ENCODE measurements around the gene WDR38.

Gene WDR38

GRCh38 chr9:124880501-124880900 is 27.2 kb downstream of the WDR38 start:
- Histone ChIP-seq H3K27me3 (ENCODE audit: insufficient read depth, low read length, poor library complexity, severe bottlenecking) (no peaks in the 10 kb centered on the region), H2AFZ (ENCODE audit: low read length) (no peak overlapping the region), H3K9me2 (replicated peaks; ENCODE audit: low read depth, low read length) (no peaks in the 10 kb centered on the region), H3K9ac (ENCODE audit: low read depth, low read length, poor library complexity, severe bottlenecking) (no peak overlapping the region), H3K4me1 (ENCODE audit: insufficient read depth, low read length, poor library complexity, severe bottlenecking) (no peaks in the 10 kb centered on the region), H3K4me2 (ENCODE audit: low read depth, low read length, poor library complexity, severe bottlenecking) (no peak overlapping the region), H4K20me1 (ENCODE audit: insufficient read depth, low read length, poor library complexity, severe bottlenecking) (peaks cover 11% of the 10 kb centered on the region), H3K79me2 (ENCODE audit: insufficient read depth, low read length) (peaks cover 4% of the 10 kb centered on the region; the same call in 1 of the 2 replicates), H3K4me3 (ENCODE audit: low read length, poor library complexity, severe bottlenecking) (no peak overlapping the region), H3K36me3 (ENCODE audit: insufficient read depth, low read length) (peaks cover 65% of the 10 kb centered on the region; the same call in 1 of the 2 replicates), H3F3A (ENCODE audit: low read depth) (peaks cover 2% of the 10 kb centered on the region; the same call in 1 of the 2 replicates), H3K9me3 (ENCODE audit: insufficient read depth, low read depth, low read length) (no peaks in the 10 kb centered on the region)
- TF ChIP-seq CTCF (conservative IDR thresholded peaks at IDR 0.05; ENCODE audit: low read length) (no peak), EZH2phosphoT487 (IDR thresholded peaks at IDR 0.05; ENCODE audit: borderline replicate concordance) (no peak)

- Histone ChIP-seq H3K9me3 (ENCODE audit: insufficient read depth, low read depth, low read length) (no peaks in the 10 kb centered on the region), H3K4me3 (ENCODE audit: low read length, poor library complexity, severe bottlenecking) (no peak overlapping the region), H3K79me2 (ENCODE audit: insufficient read depth, low read length) (no peaks in the 10 kb centered on the region), H4K20me1 (ENCODE audit: insufficient read depth, low read length, poor library complexity, severe bottlenecking) (peaks cover 4% of the 10 kb centered on the region), H3K4me2 (ENCODE audit: low read depth, low read length, poor library complexity, severe bottlenecking) (no peak overlapping the region), H3K4me1 (ENCODE audit: insufficient read depth, low read length, poor library complexity, severe bottlenecking) (no peaks in the 10 kb centered on the region), H3K36me3 (ENCODE audit: insufficient read depth, low read length) (peaks cover 66% of the 10 kb centered on the region; the same call in 1 of the 2 replicates), H2AFZ (ENCODE audit: low read length) (no peak overlapping the region), H3K9ac (ENCODE audit: low read depth, low read length, poor library complexity, severe bottlenecking) (no peak overlapping the region), H3K9me2 (replicated peaks; ENCODE audit: low read depth, low read length) (no peaks in the 10 kb centered on the region), H3F3A (ENCODE audit: low read depth) (peaks cover 2% of the 10 kb centered on the region; the same call in 1 of the 2 replicates), H3K27me3 (ENCODE audit: insufficient read depth, low read length, poor library complexity, severe bottlenecking) (no peaks in the 10 kb centered on the region)
- TF ChIP-seq CTCF (conservative IDR thresholded peaks at IDR 0.05; ENCODE audit: low read length): no peak
- TF ChIP-seq EZH2phosphoT487 (IDR thresholded peaks at IDR 0.05; ENCODE audit: borderline replicate concordance): no peak
Observed at GRCh38 chr9:124881138-124881743, 28.0 kb downstream of the WDR38 start.

GRCh38 chr9:124882231-124882630 is 29.0 kb downstream of the WDR38 start:
- Histone ChIP-seq H3K9me3 (ENCODE audit: insufficient read depth, low read depth, low read length) (no peaks in the 10 kb centered on the region), H3K4me2 (ENCODE audit: low read depth, low read length, poor library complexity, severe bottlenecking) (no peak overlapping the region), H3F3A (ENCODE audit: low read depth) (peaks cover 2% of the 10 kb centered on the region; the same call in 1 of the 2 replicates), H3K4me1 (ENCODE audit: insufficient read depth, low read length, poor library complexity, severe bottlenecking) (no peaks in the 10 kb centered on the region), H2AFZ (ENCODE audit: low read length) (no peak overlapping the region), H3K4me3 (ENCODE audit: low read length, poor library complexity, severe bottlenecking) (no peak overlapping the region), H3K9ac (ENCODE audit: low read depth, low read length, poor library complexity, severe bottlenecking) (no peak overlapping the region), H3K9me2 (replicated peaks; ENCODE audit: low read depth, low read length) (no peaks in the 10 kb centered on the region), H4K20me1 (ENCODE audit: insufficient read depth, low read length, poor library complexity, severe bottlenecking) (no peaks in the 10 kb centered on the region), H3K36me3 (ENCODE audit: insufficient read depth, low read length) (peaks cover 65% of the 10 kb centered on the region; the same call in 1 of the 2 replicates), H3K79me2 (ENCODE audit: insufficient read depth, low read length) (no peaks in the 10 kb centered on the region), H3K27me3 (ENCODE audit: insufficient read depth, low read length, poor library complexity, severe bottlenecking) (no peaks in the 10 kb centered on the region)
- TF ChIP-seq CTCF (conservative IDR thresholded peaks at IDR 0.05; ENCODE audit: low read length) (no peak), EZH2phosphoT487 (IDR thresholded peaks at IDR 0.05; ENCODE audit: borderline replicate concordance) (no peak)

All from Loucy (cell line).